Neural cell (in vitro differentiated cells): ENCODE data around the gene PRUNE2. TPM values are rescaled to one million over a fixed set of nuclear protein-coding genes. Genes with fewer than 3 reads are reported as not detected.

Experiments
- H2AFZ ChIP-seq: fragments of 200-600, 300-800 bp; sonication (generic), shearing (Covaris generic); 2 replicates; pipeline ENCODE4 v1.6.0; 2014; ENCODE audit warnings: low read depth, mild to moderate bottlenecking, antibody characterized with exemption, low read length, moderate library complexity
- H3F3A ChIP-seq: fragments of 200-600 bp; shearing (Covaris generic); 2 replicates; pipeline ENCODE4 v1.6.1; 2016; ENCODE audit warnings: mild to moderate bottlenecking, moderate library complexity, mixed read lengths, antibody characterized with exemption, low read length; ENCODE audit not compliant: insufficient read depth, poor library complexity, severe bottlenecking
- H3K27ac ChIP-seq: fragments of 200-600, 300-800 bp; sonication (generic), shearing (Covaris generic); 2 replicates; pipeline ENCODE4 v1.5.1; 2014; ENCODE audit warnings: mild to moderate bottlenecking, low read length, moderate library complexity
- H3K27me3 ChIP-seq: fragments of 300-800, 200-600 bp; sonication (generic), shearing (Covaris generic); 2 replicates; pipeline ENCODE4 v1.6.0; 2014; ENCODE audit warnings: mild to moderate bottlenecking, low read depth, low read length, moderate library complexity; ENCODE audit not compliant: insufficient read depth
- H3K36me3 ChIP-seq: fragments of 300-800, 200-600 bp; sonication (generic), shearing (Covaris generic); 2 replicates; pipeline ENCODE4 v1.5.1; 2014; ENCODE audit warnings: mild to moderate bottlenecking, antibody characterized with exemption, low read length, moderate library complexity; ENCODE audit not compliant: insufficient read depth
- H3K4me2 ChIP-seq: fragments of 300-800, 200-600 bp; sonication (generic), shearing (Covaris generic); 2 replicates; pipeline ENCODE4 v1.6.0; 2014; ENCODE audit warnings: mild to moderate bottlenecking, low read length
- H3K4me3 ChIP-seq: fragments of 300-800, 200-600 bp; sonication (generic), shearing (Covaris generic); 2 replicates; pipeline ENCODE4 v1.5.1; 2014; ENCODE audit warnings: mild to moderate bottlenecking, low read length, moderate library complexity
- H3K79me2 ChIP-seq: fragments of 200-600 bp; shearing (Covaris generic); replicated peaks from 2 replicates; pipeline ENCODE4 v1.6.0; 2014; ENCODE audit warnings: mild to moderate bottlenecking, low read length, moderate library complexity; ENCODE audit not compliant: insufficient read depth
- H3K9ac ChIP-seq: fragments of 300-800, 200-600 bp; sonication (generic), shearing (Covaris generic); 2 replicates; pipeline ENCODE4 v1.6.1; 2016; ENCODE audit warnings: mild to moderate bottlenecking, low read length, mixed read lengths
- H3K9me2 ChIP-seq: fragments of 200-600 bp; shearing (Covaris generic); 2 replicates; pipeline ENCODE4 v1.6.1; 2016; ENCODE audit warnings: mild to moderate bottlenecking, low read length, mixed read lengths; ENCODE audit not compliant: insufficient read depth
- H3K9me3 ChIP-seq: fragments of 200-600, 300-800 bp; sonication (generic), shearing (Covaris generic); 2 replicates; pipeline ENCODE4 v1.6.1; 2016; ENCODE audit warnings: mild to moderate bottlenecking, mixed run types, low read length, moderate library complexity, mixed read lengths
- H4K20me1 ChIP-seq: fragments of 200-600 bp; shearing (Covaris generic); 2 replicates; pipeline ENCODE4 v1.6.1; 2016; ENCODE audit warnings: mild to moderate bottlenecking, mixed run types; ENCODE audit not compliant: insufficient read depth
- CTCF ChIP-seq: fragments of 450-650 bp; IDR thresholded peaks from 2 replicates; pipeline ENCODE4 v1.5.1; 2014; ENCODE audit warnings: antibody characterized with exemption, mild to moderate bottlenecking, moderate library complexity; ENCODE audit not compliant: poor library complexity, severe bottlenecking
- EP300 ChIP-seq: fragments of 450-650 bp; conservative IDR thresholded peaks from 2 replicates; pipeline ENCODE4 v1.6.1; 2014; ENCODE audit warnings: antibody characterized with exemption, mild to moderate bottlenecking, moderate library complexity; ENCODE audit not compliant: poor library complexity, severe bottlenecking
- EZH2 ChIP-seq: fragments of 200-600, 300-800 bp; shearing (Covaris generic), sonication (generic); IDR thresholded peaks from 2 replicates; pipeline ENCODE4 v1.6.1; 2014; ENCODE audit warnings: antibody characterized with exemption, low read length, borderline replicate concordance, mild to moderate bottlenecking; ENCODE audit not compliant: insufficient read depth, poor library complexity, severe bottlenecking
- MXI1 ChIP-seq: fragments of 450-650 bp; conservative IDR thresholded peaks from 2 replicates; pipeline ENCODE4 v1.6.1; 2014; ENCODE audit warnings: antibody characterized with exemption, mild to moderate bottlenecking; ENCODE audit not compliant: poor library complexity, severe bottlenecking
- POLR2AphosphoS5 ChIP-seq: IDR thresholded peaks from 2 replicates; pipeline ENCODE4 v1.6.1; 2012
- RAD21 ChIP-seq: fragments of 450-650 bp; conservative IDR thresholded peaks from 2 replicates; pipeline ENCODE4 v1.6.1; 2014; ENCODE audit warnings: antibody characterized with exemption, mild to moderate bottlenecking, moderate library complexity
- REST ChIP-seq: IDR thresholded peaks from 2 replicates; pipeline ENCODE4 v1.6.1; 2012; ENCODE audit warnings: borderline replicate concordance
- TAF1 ChIP-seq: IDR thresholded peaks from 2 replicates; pipeline ENCODE4 v1.6.1; 2012; ENCODE audit warnings: low read depth
- polyA plus RNA-seq: library from polyadenylated mRNA; depleted of rRNA; stranded (reverse); fragments of >200 nt; gene quantifications from 2 replicates; pipeline ENCODE4 v1.2.3, GENCODE V29; 2014

Gene PRUNE2
- polyA plus RNA-seq, 1 donor from 2014 or later = 9.7 TPM

- no peaks in the 10 kb centered on the region for H3K36me3 ChIP-seq
- TF ChIP-seq CTCF (no peak), REST (no peak), EZH2 (no peak), POLR2AphosphoS5 (no peak)
- H3F3A ChIP-seq = no peaks in the 10 kb centered on the region
- H4K20me1 ChIP-seq = no peaks in the 10 kb centered on the region
- no peaks in the 10 kb centered on the region for H3K79me2 ChIP-seq
- no peaks in the 10 kb centered on the region for H3K27me3 ChIP-seq
- H3K27ac ChIP-seq = no peak overlapping the region
- no peak overlapping the region for H3K4me2 ChIP-seq
- peaks cover 3% of the 10 kb centered on the region for H3K9me3 ChIP-seq
- H3K4me3 ChIP-seq = no peak overlapping the region
- H2AFZ ChIP-seq = no peak overlapping the region
- no peak overlapping the region for H3K9ac ChIP-seq
- H3K9me2 ChIP-seq = no peaks in the 10 kb centered on the region
These were observed 334.2 kb downstream of the PRUNE2 start for GRCh38 chr9:76571743-76572146.

GRCh38 chr9:76571288-76571687 is 334.6 kb downstream of the PRUNE2 start:
- no peak overlapping the region for H3K4me2 ChIP-seq
- H3K79me2 ChIP-seq = no peaks in the 10 kb centered on the region
- TF ChIP-seq CTCF (no peak), TAF1 (no peak), EZH2 (no peak)
- H3K9me2 ChIP-seq = no peaks in the 10 kb centered on the region
- no peak overlapping the region for H3K4me3 ChIP-seq
- no peaks in the 10 kb centered on the region for H3F3A ChIP-seq
- no peaks in the 10 kb centered on the region for H3K36me3 ChIP-seq
- H3K9me3 ChIP-seq = peaks cover 3% of the 10 kb centered on the region
- no peak overlapping the region for H3K9ac ChIP-seq
- no peaks in the 10 kb centered on the region for H4K20me1 ChIP-seq
- no peak overlapping the region for H3K27ac ChIP-seq
- no peaks in the 10 kb centered on the region for H3K27me3 ChIP-seq
- H2AFZ ChIP-seq = no peak overlapping the region

- Histone ChIP-seq H3K27ac (no peak overlapping the region), H3K9ac (no peak overlapping the region), H4K20me1 (no peaks in the 10 kb centered on the region), H3K4me2 (no peak overlapping the region), H3K27me3 (no peaks in the 10 kb centered on the region), H3K36me3 (no peaks in the 10 kb centered on the region), H3K4me3 (no peak overlapping the region), H3F3A (no peaks in the 10 kb centered on the region), H3K79me2 (no peaks in the 10 kb centered on the region), H3K9me2 (no peaks in the 10 kb centered on the region), H2AFZ (no peak overlapping the region), H3K9me3 (peaks cover 3% of the 10 kb centered on the region)
- TF ChIP-seq MXI1 = no peak
- no peak for TF ChIP-seq EP300
- TF ChIP-seq CTCF = no peak
- no peak for TF ChIP-seq TAF1
- TF ChIP-seq REST = no peak
- no peak for TF ChIP-seq RAD21
These were observed 335.1 kb downstream of the PRUNE2 start for GRCh38 chr9:76570826-76571225.
